Naive thymus-derived CD4-positive, alpha-beta T cell (primary cell): Measurements from ENCODE around the gene NAV2. TPM values are rescaled to one million over a fixed set of nuclear protein-coding genes. Genes with fewer than 3 reads are reported as not detected.

Source experiments
- ATAC-seq: fragments of 150-1000 bp; cut with Tn5 transposase; 2 replicates; pipeline ENCODE4 v1.10.0; 2021; ENCODE audit warnings: mild to moderate bottlenecking, moderate library complexity
- CTCF ChIA-PET: fragments of 350-600 bp; sonication (Branson Sonifier 250); formaldehyde crosslinking; loops from one replicate; lab custom pipeline; 2021; ENCODE audit warnings: antibody characterized with exemption; lab: Charles Lee
- POLR2A ChIA-PET: fragments of 350-600 bp; sonication (Branson Sonifier 250); formaldehyde crosslinking; loops from one replicate; lab custom pipeline; 2021; ENCODE audit warnings: antibody characterized with exemption, inconsistent platforms; lab: Charles Lee
- DNase-seq, 9 donors: peaks; one replicate each; pipeline versions ENCODE4 v3.0.0 to v3.0.0-alpha.2; 2020 to 2022; ENCODE audit warnings: mixed read lengths in 1 of 9
- H3K27ac ChIP-seq: one replicate; pipeline ENCODE4 v1.7.0; 2013; ENCODE audit warnings: mild to moderate bottlenecking, low read depth, low read length, moderate library complexity
- H3K27me3 ChIP-seq, 2 donors: one replicate each; pipeline ENCODE4 v1.7.0; 2013; ENCODE audit warnings: low read length in 2 of 2, mild to moderate bottlenecking in 2 of 2, moderate library complexity in 2 of 2; ENCODE audit not compliant: control insufficient read depth in 2 of 2, insufficient read depth in 2 of 2
- H3K36me3 ChIP-seq, 3 experiments: 1 replicate in 2 of 3; 2 replicates in 1 of 3; pipeline ENCODE4 v1.7.0; 2013; ENCODE audit warnings: low read length in 3 of 3, mild to moderate bottlenecking in 3 of 3, moderate library complexity in 1 of 3; ENCODE audit not compliant: insufficient read depth in 3 of 3, control insufficient read depth in 2 of 3
- H3K4me1 ChIP-seq, 2 donors: one replicate each; pipeline ENCODE4 v1.7.0; 2013; ENCODE audit warnings: low read length in 2 of 2, mild to moderate bottlenecking in 2 of 2, moderate library complexity in 1 of 2; ENCODE audit not compliant: control insufficient read depth in 2 of 2, insufficient read depth in 2 of 2
- H3K4me3 ChIP-seq: 2 replicates; pipeline ENCODE4 v1.7.0; 2013; ENCODE audit warnings: mild to moderate bottlenecking, low read length
- H3K9me3 ChIP-seq, 3 experiments: 1 replicate in 2 of 3; 2 replicates in 1 of 3; pipeline ENCODE4 v1.7.0; 2013; ENCODE audit warnings: low read length in 3 of 3; ENCODE audit not compliant: control insufficient read depth in 2 of 3
- H3K27ac Mint-ChIP-seq, 9 donors: one replicate each; pipeline ENCODE4 v1.8.0; 2020 to 2022; ENCODE audit warnings: mixed read lengths in 9 of 9, mild to moderate bottlenecking in 8 of 9, moderate library complexity in 5 of 9, inconsistent platforms in 2 of 9
- H3K27me3 Mint-ChIP-seq, 5 donors: one replicate each; pipeline ENCODE4 v1.8.0; 2021 to 2022; ENCODE audit warnings: mixed read lengths in 5 of 5, mild to moderate bottlenecking in 1 of 5
- H3K36me3 Mint-ChIP-seq, 5 donors: one replicate each; pipeline ENCODE4 v1.8.0; 2020 to 2022; ENCODE audit warnings: mixed read lengths in 5 of 5, mild to moderate bottlenecking in 3 of 5, inconsistent platforms in 1 of 5
- H3K4me1 Mint-ChIP-seq, 7 donors: one replicate each; pipeline ENCODE4 v1.8.0; 2020 to 2022; ENCODE audit warnings: mixed read lengths in 7 of 7, mild to moderate bottlenecking in 3 of 7, inconsistent platforms in 1 of 7
- H3K4me3 Mint-ChIP-seq, 10 donors: one replicate each; pipeline ENCODE4 v1.8.0; 2020 to 2022; ENCODE audit warnings: mild to moderate bottlenecking in 10 of 10, mixed read lengths in 10 of 10, moderate library complexity in 6 of 10, inconsistent platforms in 2 of 10
- H3K9me3 Mint-ChIP-seq, 11 donors: one replicate each; pipeline ENCODE4 v1.8.0; 2020 to 2022; ENCODE audit warnings: mixed read lengths in 11 of 11, mild to moderate bottlenecking in 4 of 11, inconsistent platforms in 1 of 11, moderate library complexity in 1 of 11
- intact Hi-C, 2 donors: fragments of 100-400 bp; cut with micrococcal nuclease; formaldehyde crosslinking; loops; one replicate each; pipeline ENCODE4 v1.15.1; 2023
- polyA plus RNA-seq, 2 donors: library from polyadenylated mRNA; unstranded; fragments of 300-500 nt; fragmentation: Illumina TruSeq; gene quantifications; one replicate each; pipeline ENCODE4 v1.2.3, GENCODE V29; 2021
- total RNA-seq, 6 experiments: library from RNA in 5 of 6; stranded (reverse) in 5 of 6; gene quantifications; 1 replicate in 5 of 6; 2 replicates in 1 of 6; pipeline ENCODE4 v1.2.3 and lab custom pipeline; 2021 to 2026

Gene NAV2
- total and polyA plus RNA-seq, 7 experiments from 2014 or later, result 0.24 to 2.2 (median 0.48) TPM; not detected in 2

GRCh38 chr11:19696904-19697303 is 15.7 kb upstream of the NAV2 start:
- Mint-ChIP-seq H3K27ac (no peak overlapping the region), H3K4me3 (no peak overlapping the region), H3K4me1 (no peaks in the 10 kb centered on the region), H3K27me3 (peaks cover 2 to 16% (median 11%) of the 10 kb centered on the region in 5 donors), H3K36me3 (no peaks in the 10 kb centered on the region), H3K9me3 (peaks cover 0 to 2% (median 0%) of the 10 kb centered on the region in 11 donors)
- H3K27me3 ChIP-seq, result no peaks in the 10 kb centered on the region
- no peak for DNase-seq
- intact Hi-C loops, result no loop called here
- H3K4me1 ChIP-seq, result no peaks in the 10 kb centered on the region
- POLR2A ChIA-PET, result no interaction called here
- no peak overlapping the region for H3K4me3 ChIP-seq
- no peaks in the 10 kb centered on the region for H3K9me3 ChIP-seq
- no peak overlapping the region for H3K27ac ChIP-seq
- CTCF ChIA-PET, result no interaction called here
- H3K36me3 ChIP-seq, result no peaks in the 10 kb centered on the region
- ATAC-seq, result no peak

GRCh38 chr11:19697721-19698121 is 14.9 kb upstream of the NAV2 start:
- CTCF ChIA-PET, result no interaction called here

GRCh38 chr11:19698493-19699292 is 13.9 kb upstream of the NAV2 start:
- intact Hi-C loops, result no loop called here
- H3K27me3 ChIP-seq, result no peaks in the 10 kb centered on the region
- no peaks in the 10 kb centered on the region for H3K9me3 ChIP-seq
- H3K27ac ChIP-seq, result no peak overlapping the region
- H3K4me1 ChIP-seq, result no peaks in the 10 kb centered on the region
- H3K27ac Mint-ChIP-seq, result peak overlapping the region in 1 of 9 donors; percentile 41
- DNase-seq, result no peak
- H3K4me3 ChIP-seq, result no peak overlapping the region
- H3K4me3 Mint-ChIP-seq, result no peak overlapping the region
- ChIA-PET CTCF (no interaction called here), POLR2A (interaction anchor here (1.0 kb wide), 1 partner anchor 14 kb away, joined by 3 read pairs; no protein-coding TSS in a partner anchor)
- H3K36me3 Mint-ChIP-seq, result no peaks in the 10 kb centered on the region
- no peaks in the 10 kb centered on the region for H3K4me1 Mint-ChIP-seq
- H3K9me3 Mint-ChIP-seq, result peaks cover 0 to 2% (median 0%) of the 10 kb centered on the region in 11 donors
- no peaks in the 10 kb centered on the region for H3K36me3 ChIP-seq
- ATAC-seq, result no peak
- H3K27me3 Mint-ChIP-seq, result peaks cover 6 to 23% (median 14%) of the 10 kb centered on the region in 5 donors

More at GRCh38 chr11:19697721-19698121, 14.9 kb upstream of the NAV2 start:
- Mint-ChIP-seq H3K9me3 (peaks cover 0 to 2% (median 0%) of the 10 kb centered on the region in 11 donors), H3K4me3 (no peak overlapping the region), H3K27ac (no peak overlapping the region), H3K36me3 (no peaks in the 10 kb centered on the region), H3K27me3 (peaks cover 6 to 19% (median 14%) of the 10 kb centered on the region in 5 donors), H3K4me1 (no peaks in the 10 kb centered on the region)
- POLR2A ChIA-PET, result no interaction called here
- no peaks in the 10 kb centered on the region for H3K4me1 ChIP-seq
- DNase-seq (no peak), ATAC-seq (no peak)
- H3K27ac ChIP-seq, result no peak overlapping the region
- no peaks in the 10 kb centered on the region for H3K27me3 ChIP-seq
- H3K4me3 ChIP-seq, result no peak overlapping the region
- H3K36me3 ChIP-seq, result no peaks in the 10 kb centered on the region
- no peaks in the 10 kb centered on the region for H3K9me3 ChIP-seq
- intact Hi-C loops, result no loop called here

- ChIA-PET POLR2A (no interaction called here), CTCF (interaction anchor here (0.6 kb wide), 1 partner anchor 48 kb away, joined by 3 read pairs; no protein-coding TSS in a partner anchor)
- Mint-ChIP-seq H3K4me3 (no peak overlapping the region), H3K4me1 (no peaks in the 10 kb centered on the region), H3K27ac (no peak overlapping the region), H3K9me3 (peaks cover 0 to 2% (median 0%) of the 10 kb centered on the region in 11 donors), H3K36me3 (no peaks in the 10 kb centered on the region), H3K27me3 (peaks cover 6 to 26% (median 23%) of the 10 kb centered on the region in 5 donors)
- Histone ChIP-seq H3K9me3 (no peaks in the 10 kb centered on the region), H3K4me3 (no peak overlapping the region), H3K27ac (no peak overlapping the region), H3K4me1 (no peaks in the 10 kb centered on the region), H3K36me3 (no peaks in the 10 kb centered on the region), H3K27me3 (no peaks in the 10 kb centered on the region)
- intact Hi-C loops, result no loop called here
- no peak for ATAC-seq
- no peak for DNase-seq
These were observed 11.2 kb upstream of the NAV2 start for GRCh38 chr11:19701421-19701820.

- ATAC-seq (no peak), DNase-seq (no peak)
- Mint-ChIP-seq H3K4me1 (no peaks in the 10 kb centered on the region), H3K36me3 (no peaks in the 10 kb centered on the region), H3K9me3 (no peaks in the 10 kb centered on the region), H3K27me3 (peaks cover 5 to 26% (median 17%) of the 10 kb centered on the region in 5 donors), H3K4me3 (no peak overlapping the region), H3K27ac (no peak overlapping the region)
- Histone ChIP-seq H3K9me3 (no peaks in the 10 kb centered on the region), H3K36me3 (no peaks in the 10 kb centered on the region), H3K4me1 (no peaks in the 10 kb centered on the region), H3K27ac (no peak overlapping the region), H3K4me3 (no peak overlapping the region), H3K27me3 (no peaks in the 10 kb centered on the region)
- intact Hi-C loops, result no loop called here
- POLR2A ChIA-PET, result no interaction called here
- CTCF ChIA-PET, result no interaction called here
These were observed 10.0 kb upstream of the NAV2 start for GRCh38 chr11:19702620-19703019.

- Mint-ChIP-seq H3K36me3 (no peaks in the 10 kb centered on the region), H3K9me3 (no peaks in the 10 kb centered on the region), H3K27ac (no peak overlapping the region), H3K27me3 (peaks cover 0 to 25% (median 17%) of the 10 kb centered on the region in 5 donors), H3K4me3 (no peak overlapping the region), H3K4me1 (no peaks in the 10 kb centered on the region)
- no peak overlapping the region for H3K27ac ChIP-seq
- H3K9me3 ChIP-seq, result no peaks in the 10 kb centered on the region
- DNase-seq, result no peak
- H3K4me3 ChIP-seq, result no peak overlapping the region
- ATAC-seq, result no peak
- intact Hi-C loops, result no loop called here
- H3K27me3 ChIP-seq, result no peaks in the 10 kb centered on the region
- ChIA-PET POLR2A (interaction anchor here (1.0 kb wide), 1 partner anchor 143 kb away, joined by 3 read pairs; no protein-coding TSS in a partner anchor), CTCF (no interaction called here)
- H3K4me1 ChIP-seq, result no peaks in the 10 kb centered on the region
- no peaks in the 10 kb centered on the region for H3K36me3 ChIP-seq
These were observed 9.4 kb upstream of the NAV2 start for GRCh38 chr11:19703211-19703610.

GRCh38 chr11:19704213-19704612 is 8.4 kb upstream of the NAV2 start:
- H3K9me3 ChIP-seq, result no peaks in the 10 kb centered on the region
- Mint-ChIP-seq H3K27me3 (peaks cover 0 to 25% (median 17%) of the 10 kb centered on the region in 5 donors), H3K27ac (no peak overlapping the region), H3K4me1 (no peaks in the 10 kb centered on the region), H3K4me3 (no peak overlapping the region), H3K9me3 (no peaks in the 10 kb centered on the region), H3K36me3 (no peaks in the 10 kb centered on the region)
- H3K4me3 ChIP-seq, result no peak overlapping the region
- intact Hi-C loops, result no loop called here
- CTCF ChIA-PET, result no interaction called here
- no peaks in the 10 kb centered on the region for H3K4me1 ChIP-seq
- POLR2A ChIA-PET, result no interaction called here
- H3K36me3 ChIP-seq, result no peaks in the 10 kb centered on the region
- H3K27me3 ChIP-seq, result no peaks in the 10 kb centered on the region
- DNase-seq (no peak), ATAC-seq (no peak)
- H3K27ac ChIP-seq, result no peak overlapping the region
